Fibroblast of peridontal ligament (primary cell): ENCODE results near the gene PTPRA.

ENCODE experiments used
- DNase-seq: peaks from one replicate; pipeline ENCODE4 v3.0.0-alpha.2; 2010; ENCODE audit errors: extremely low read depth

Gene PTPRA

GRCh38 chr20:2858591-2858990 lies 14.7 kb upstream of the PTPRA start:
- peak; percentile 75 for DNase-seq

GRCh38 chr20:2859330-2860121 lies 13.8 kb upstream of the PTPRA start:
- peak; percentile 65 for DNase-seq

GRCh38 chr20:2864626-2865025 lies 8.7 kb upstream of the PTPRA start:
- no peak for DNase-seq

- no peak for DNase-seq
Observed at GRCh38 chr20:2865101-2865500, 8.2 kb upstream of the PTPRA start.

GRCh38 chr20:2865630-2866029 lies 7.7 kb upstream of the PTPRA start:
- no peak for DNase-seq

- no peak for DNase-seq
Observed at GRCh38 chr20:2866236-2866635, 7.0 kb upstream of the PTPRA start.

GRCh38 chr20:2867081-2867864 lies 6.0 kb upstream of the PTPRA start:
- DNase-seq: no peak

GRCh38 chr20:2869381-2869780 lies 3.9 kb upstream of the PTPRA start:
- no peak for DNase-seq

GRCh38 chr20:2871111-2871465 lies 2.2 kb upstream of the PTPRA start:
- DNase-seq: peak; percentile 39

GRCh38 chr20:2871661-2872458 lies 1.4 kb upstream of the PTPRA start:
- no peak for DNase-seq

GRCh38 chr20:2872459-2873009 lies 747 bp upstream of the PTPRA start:
- DNase-seq: peak; percentile 35

- no peak for DNase-seq
Observed at GRCh38 chr20:2873747-2874041, 413 bp downstream of the PTPRA start.

- DNase-seq: peak; percentile 6
Observed at GRCh38 chr20:2874456-2874855, 1.2 kb downstream of the PTPRA start.

GRCh38 chr20:2875690-2876203 lies 2.5 kb downstream of the PTPRA start:
- DNase-seq: no peak

GRCh38 chr20:2878515-2878914 lies 5.2 kb downstream of the PTPRA start:
- DNase-seq: no peak

- peak; percentile 88 for DNase-seq
Observed at GRCh38 chr20:2879146-2879545, 5.9 kb downstream of the PTPRA start.

- DNase-seq: no peak
Observed at GRCh38 chr20:2880650-2881049, 7.4 kb downstream of the PTPRA start.

GRCh38 chr20:2883726-2884637 lies 10.7 kb downstream of the PTPRA start:
- no peak for DNase-seq

- DNase-seq: no peak
Observed at GRCh38 chr20:2887715-2888114, 14.4 kb downstream of the PTPRA start.

- DNase-seq: no peak
Observed at GRCh38 chr20:2888224-2888955, 15.1 kb downstream of the PTPRA start.
